ENCODE data around the gene LSP1.
"Not testable (repeated sequence)": the region's sequence is repeated elsewhere in the genome, so short reads cannot be mapped to it uniquely, and the experiment has no call there.

The LSP1 gene

DNA sequence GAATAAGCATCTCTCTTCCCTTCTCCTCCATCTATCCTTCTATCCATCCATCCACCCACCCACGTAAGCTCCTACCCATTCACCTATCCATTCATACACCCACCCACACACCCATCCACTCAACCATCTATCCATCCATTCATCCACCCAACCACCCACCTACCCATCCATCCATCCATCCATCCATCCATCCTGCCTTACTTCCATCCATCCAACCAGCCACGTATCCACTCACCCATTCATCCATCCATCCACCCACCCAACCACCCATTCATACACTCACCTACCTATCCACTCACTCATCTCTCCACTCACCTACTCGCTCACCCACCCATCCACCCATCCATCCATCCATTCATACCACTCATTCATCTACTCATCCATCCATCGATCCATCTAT, 79.8 kb downstream of the LSP1 start:
- DNase-seq, result no peak

DNA sequence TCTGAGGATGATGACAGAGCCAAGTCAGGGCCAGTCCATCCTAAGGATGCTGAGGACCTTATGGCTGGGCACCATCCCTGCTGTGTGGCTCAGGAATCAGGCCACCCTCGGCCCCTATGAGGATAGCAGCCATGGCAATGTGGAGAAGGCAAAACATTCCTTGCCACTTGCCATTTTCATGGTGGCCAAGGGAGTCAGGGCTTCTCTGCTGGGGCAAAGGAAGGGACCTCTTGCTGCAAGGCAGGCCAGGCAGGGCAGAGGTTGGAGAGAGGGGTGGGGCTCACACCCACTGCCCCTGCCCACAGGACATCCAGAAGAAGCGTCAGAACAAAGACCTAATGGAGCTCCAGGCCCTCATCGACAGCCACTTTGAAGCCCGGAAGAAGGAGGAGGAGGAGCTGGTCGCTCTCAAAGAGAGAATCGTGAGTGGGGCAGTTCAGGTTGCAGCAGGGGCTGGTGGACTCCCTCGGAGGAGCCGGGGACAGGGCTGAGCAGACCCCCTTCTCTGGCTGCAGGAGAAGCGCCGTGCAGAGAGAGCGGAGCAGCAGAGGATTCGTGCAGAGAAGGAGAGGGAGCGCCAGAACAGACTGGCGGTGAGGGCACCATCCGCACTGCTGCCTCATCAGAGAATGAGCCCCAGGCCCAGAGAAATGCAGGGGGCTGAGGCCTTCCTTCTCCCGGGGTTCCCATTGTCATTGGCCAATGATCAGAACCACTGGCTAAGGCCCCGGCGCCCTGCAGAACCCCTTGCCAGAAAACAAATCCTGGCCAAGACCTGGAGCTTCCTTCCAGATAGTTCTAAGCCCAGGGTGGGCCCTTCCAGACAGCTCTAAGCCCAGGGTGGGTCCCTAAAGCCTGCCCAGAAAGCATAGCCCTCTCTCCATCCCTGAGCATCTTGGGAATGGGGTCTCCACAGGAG, 80.8 kb downstream of the LSP1 start:
- DNase-seq, result no peak

DNA sequence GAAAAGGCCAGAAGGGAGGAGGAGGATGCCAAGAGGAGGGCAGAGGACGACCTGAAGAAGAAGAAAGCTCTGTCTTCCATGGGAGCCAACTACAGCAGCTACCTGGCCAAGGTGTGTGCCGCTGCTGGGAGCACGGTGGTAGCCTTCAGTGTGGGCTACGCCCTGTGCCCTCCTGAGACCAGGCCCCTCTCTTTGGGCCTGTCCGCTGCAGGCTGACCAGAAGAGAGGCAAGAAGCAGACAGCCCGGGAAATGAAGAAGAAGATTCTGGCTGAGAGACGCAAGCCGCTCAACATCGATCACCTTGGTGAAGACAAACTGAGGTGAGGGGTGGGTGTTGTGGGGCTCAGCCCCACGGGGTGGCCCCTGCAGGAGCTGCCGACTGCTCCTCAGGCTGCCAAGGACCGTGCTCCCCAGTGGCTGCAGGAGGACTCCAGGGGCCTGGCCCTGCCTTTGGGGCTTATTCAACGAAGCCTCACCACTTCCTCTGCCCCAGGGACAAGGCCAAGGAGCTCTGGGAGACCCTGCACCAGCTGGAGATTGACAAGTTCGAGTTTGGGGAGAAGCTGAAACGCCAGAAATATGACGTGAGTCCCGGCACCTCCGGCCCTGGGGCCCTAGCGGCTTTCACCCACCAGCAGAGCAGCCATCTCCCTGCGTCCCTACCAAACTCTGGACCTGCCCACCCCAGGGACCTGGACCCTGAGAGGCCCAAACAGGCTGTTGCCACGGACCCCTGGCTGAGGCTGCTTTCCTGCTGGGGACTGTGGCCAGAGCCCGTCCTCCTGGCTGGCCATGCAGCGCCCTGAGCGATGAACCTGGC, 81.7 kb downstream of the LSP1 start:
- no peak for DNase-seq

DNA sequence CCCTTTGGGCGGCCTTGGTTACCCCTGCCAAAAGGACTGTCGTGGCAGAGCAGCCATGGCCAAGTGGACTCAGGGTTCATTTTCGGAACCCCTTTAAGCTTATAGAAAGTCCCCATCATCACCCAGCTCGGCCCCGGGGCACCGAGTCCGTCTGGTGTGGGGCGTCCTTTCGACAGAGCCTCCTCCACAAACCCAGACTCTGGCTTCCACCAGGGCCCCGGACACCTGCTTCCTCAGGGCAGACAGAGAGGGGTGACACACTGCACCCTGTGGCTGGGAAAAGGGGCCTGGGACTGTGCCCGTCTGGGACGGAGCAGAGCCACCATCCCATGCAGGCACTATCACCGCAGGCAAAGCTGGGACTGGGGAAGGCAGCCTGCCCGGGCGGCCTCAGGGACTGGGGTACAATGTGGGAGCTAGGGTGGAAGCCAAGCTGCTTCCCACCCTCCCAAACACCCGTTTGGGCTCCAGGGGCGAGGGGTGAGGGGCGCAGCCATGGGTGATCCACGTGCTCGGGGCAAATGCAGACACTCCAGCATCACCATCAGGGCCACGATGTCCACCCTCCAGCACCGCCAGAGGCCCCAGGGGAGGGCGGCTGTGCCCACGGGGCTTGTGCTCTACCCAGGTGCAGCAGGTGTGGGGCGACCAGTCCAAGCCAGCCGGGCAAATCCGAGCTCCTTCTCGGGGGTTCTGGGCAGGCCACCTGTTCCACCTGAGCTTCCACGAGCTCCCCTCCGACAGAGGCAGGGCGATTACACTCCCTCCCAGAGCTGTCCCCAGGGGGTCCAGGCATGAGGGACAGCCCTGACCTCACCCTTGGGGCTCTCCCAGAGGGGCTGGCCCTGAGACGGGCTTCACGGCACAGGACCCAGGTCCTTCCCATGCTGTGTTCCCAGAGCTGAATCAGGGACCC, 82.5 kb downstream of the LSP1 start:
- no peak for DNase-seq

DNA sequence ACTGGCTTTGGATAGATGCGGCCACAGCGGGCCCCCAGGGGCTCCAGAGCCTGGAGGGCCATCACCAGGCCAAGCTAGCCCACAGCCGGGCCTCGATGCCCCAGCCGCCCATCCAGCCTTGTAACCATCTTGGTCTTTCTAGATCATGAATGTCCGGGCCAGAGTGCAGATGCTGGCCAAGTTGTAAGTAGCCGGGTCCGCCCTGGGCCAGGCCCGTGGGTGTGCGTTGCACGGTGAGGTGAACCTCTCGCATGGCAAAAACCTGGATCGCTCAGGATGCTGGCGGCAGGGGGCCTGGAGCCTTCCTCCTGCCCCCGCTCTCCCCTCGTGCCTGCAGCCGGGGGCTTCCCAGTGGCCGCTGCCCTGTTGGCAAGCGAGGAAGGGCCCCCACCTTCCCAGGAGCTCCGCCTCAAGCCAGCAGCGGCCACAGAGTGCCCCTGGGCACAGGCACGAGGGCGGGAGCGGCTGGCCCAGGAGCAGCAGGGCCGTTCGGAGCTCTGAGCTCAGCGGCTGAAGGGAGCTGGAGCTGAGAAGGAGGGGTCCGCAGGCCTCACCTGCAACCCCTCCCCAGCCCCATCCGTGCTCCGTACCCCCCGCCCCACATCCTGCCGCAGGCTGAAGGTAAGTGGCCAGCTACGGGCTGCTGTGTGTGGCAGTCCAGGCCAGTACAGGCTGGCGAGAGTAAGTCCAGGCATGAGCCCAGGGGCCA, 83.3 kb downstream of the LSP1 start:
- no peak for DNase-seq

DNA sequence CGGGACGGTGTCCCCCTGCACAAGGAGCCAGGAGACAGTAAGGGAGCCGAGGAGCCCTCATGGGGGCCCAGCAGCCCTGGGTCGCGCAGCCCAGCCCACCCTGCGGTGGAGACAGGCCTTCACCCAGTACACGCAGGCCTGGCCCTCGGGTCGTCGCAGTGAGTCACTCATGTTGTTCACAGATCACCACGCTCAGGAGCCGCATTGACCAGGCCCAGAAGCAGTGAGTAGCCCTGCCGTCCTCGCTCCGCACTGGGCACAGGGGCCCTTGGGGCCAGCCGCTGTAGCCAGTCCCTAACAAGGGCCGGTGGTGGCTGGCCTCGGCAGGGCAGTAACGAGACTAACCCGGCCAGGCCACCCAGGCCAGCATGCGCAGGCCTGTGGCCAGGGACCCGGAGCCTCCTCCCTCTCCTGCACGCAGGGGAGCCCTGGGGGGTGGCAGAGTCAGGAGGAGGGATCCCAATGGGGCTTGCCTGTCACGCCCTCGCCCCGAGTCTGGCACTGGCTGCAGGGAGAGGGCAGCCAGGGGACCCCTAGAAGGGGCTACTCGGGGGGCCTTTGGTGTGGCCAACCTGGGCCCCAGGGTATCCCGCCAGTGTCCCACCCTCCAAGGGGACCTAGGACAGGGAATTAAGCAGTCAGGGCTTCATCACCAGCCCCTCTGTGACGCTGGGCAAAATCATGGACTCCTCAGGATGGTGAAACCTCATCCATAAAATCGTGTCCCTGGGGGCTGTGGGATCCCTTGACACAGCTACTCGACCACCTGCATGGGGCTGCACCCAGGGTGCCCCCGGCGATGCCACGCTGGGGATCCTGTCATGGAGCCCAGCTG, 84.1 kb downstream of the LSP1 start:
- no peak for DNase-seq

DNA sequence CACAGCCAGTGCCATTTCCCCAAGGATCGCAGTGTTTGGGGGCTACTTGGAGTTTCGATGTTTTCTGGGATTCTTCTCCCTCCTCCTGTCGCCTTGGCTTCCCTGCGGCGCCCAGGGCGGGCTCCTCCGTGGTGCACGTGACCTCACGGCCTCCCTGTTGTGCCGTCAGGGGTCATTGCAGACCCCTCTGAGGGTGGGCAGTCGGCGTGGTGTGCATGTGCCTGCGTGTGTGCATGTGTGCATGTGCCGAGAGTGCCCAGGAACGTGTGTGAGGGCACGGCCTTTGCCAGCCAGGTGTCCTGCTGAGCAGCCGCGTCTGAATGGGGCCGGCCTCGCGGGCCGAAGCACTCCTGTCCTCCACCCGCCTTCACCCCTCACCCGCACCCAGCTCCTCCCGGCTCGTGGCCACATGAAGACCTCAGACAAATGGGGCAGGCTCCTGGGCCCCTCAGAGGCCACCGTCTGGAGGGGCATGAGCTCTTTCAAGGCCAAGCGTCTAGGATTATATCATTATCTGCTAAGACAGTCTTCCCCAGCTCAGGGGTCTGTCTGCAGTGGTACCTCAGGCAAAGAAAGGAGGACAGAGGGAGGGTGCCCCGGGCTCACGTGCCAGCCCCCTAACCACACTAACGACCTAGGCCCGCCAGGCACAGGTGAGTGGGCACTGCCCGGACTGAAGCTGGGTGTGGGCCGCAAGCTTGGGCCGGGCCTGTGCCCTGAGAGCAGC, 84.9 kb downstream of the LSP1 start:
- DNase-seq, result no peak

DNA sequence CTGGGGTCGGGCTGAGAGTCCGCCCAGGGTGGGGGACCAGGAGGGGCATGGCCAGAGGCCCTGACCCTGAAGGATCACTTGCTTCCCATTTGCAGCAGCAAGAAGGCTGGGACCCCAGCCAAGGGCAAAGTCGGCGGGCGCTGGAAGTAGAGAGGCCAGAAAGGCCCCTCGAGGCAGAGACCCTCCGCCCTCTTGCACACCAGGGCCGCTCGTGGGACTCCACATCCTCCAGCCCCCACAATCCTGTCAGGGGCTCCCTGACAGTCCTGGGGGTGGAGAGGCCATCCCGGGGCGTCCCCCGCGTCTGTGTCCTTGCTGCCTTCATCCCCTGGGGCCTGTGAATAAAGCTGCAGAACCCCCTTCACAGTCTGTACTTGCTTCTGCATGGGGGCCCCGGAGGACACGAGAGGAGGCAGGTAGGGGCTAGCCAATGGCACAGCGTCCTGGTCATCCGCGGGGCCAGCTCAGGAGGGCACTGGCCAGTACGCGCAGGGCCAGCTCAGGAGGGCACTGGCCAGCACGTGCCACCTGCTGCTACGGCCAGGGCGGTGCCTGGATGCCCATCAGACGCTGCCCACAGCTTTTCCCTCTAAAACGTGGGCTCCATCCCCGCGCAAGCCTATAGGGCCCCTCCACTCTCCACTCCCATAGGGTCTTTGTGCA, 85.6 kb downstream of the LSP1 start:
- DNase-seq, result no peak

DNA sequence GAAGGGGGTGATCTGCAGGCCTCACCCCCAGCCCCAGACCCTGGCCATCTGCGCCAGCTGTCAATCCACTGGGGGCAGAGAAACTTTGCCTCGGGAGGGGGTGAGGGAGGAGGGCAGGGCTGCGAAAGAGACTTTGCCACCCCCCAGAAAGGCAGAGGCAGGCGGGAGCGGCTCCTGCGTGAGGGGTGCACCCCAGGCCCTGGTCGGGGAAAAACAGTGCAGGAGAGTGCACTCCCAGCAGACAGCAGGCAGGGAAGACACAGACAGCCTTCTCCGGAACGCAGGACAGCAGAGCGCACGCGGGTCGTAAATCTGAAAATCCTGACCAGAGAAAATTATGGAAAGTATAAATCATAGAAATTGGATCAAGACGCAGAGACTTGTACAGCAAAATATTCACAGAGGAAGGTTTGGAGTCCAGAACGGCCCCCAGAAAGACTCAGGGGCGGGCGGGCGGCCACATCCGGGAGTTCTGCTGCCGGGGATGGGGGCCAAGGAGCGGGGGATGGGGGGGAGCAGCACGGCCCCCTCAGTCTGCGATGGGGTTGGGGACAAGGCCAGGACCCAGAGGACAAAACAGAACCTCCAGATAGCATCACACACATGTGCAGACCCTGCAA, 86.2 kb downstream of the LSP1 start:
- peak in 1 of 2 donors; percentile 21 for DNase-seq

DNA sequence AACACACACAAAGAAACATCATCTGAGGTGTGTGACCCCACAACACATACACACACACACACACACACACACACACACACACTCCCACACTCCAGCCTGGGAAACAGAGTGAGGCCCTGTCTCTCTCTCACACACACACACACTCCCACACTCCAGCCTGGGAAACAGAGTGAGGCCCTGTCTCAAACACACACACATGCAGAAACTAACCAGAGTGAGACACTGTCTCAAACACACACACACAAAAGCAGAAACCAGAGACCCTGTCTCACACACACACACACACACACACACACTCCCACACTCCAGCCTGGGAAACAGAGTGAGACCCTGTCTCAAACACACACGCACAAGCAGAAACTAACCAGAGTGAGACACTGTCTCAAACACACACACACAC, 86.9 kb downstream of the LSP1 start:
- not testable (repeated sequence) for DNase-seq
